Posterior cingulate gyrus (tissue), 11 donors: ENCODE data around the gene YBX2.

ENCODE experiments used
- DNase-seq, 10 donors: peaks; one replicate each; pipeline versions ENCODE4 v3.0.0 to v3.0.0-alpha.2; 2020 to 2021; ENCODE audit warnings: mixed read lengths in 3 of 10
- intact Hi-C: fragments of 100-400 bp; cut with DNase I; formaldehyde crosslinking; loops from one replicate; pipeline ENCODE4 v1.15.1; 2023

Gene YBX2

DNA sequence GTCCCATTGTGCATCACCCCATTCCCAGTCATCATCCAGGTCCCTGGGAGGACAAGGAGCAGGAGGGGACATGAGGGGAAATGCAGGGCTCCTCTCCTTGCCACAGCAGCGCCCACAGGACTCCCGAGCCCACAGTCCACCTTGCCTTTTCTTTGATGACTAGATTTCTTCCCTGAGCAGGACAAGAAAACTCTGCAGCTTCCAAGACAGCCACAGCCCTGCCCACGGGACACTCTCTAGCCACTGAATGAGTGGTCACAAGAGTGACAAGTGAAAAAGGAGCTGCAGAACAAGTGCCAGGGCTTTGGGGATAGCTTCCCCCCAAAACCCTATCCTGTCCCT, 30.0 kb upstream of the YBX2 start:
- peak in 1 of 10 donors; percentile 25 for DNase-seq
- intact Hi-C loops = no loop called here

DNA sequence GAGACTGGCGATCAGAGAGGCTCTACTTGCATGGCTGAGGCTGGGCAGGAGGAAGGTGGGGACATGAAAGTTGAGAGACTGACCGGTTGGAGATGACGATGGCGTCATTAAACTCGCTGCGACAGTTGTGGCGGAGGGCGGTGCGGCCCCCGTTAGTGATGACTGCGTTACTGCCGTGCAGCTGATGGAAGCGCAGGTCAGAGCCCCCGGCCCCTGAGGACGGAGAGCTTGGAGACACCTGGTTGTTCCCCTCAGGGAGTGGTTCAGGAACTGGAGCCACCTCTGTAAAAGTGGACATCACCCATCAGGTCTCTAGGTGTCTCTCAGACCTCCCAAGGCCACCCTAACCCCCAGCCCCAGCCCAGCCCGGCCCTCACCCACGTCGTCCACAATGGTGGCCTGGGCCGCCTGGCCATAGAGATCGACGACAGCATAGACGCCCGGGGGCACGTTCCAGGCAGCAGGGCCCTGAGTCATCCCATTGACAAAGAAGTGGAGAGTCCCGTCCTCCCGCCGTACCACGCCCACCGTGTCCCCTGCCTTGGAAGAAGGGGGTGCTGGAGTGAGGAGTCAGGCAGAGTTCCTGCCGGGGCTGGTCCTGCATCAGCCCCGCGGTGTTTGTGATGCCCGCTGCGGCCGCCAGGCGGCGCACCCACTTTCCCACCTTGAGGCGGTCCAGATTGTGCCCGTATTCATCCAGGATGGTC, 29.4 kb upstream of the YBX2 start:
- intact Hi-C loops = no loop called here
- DNase-seq = peak in 8 of 10 donors; percentile 28 to 93 (median 52)

DNA sequence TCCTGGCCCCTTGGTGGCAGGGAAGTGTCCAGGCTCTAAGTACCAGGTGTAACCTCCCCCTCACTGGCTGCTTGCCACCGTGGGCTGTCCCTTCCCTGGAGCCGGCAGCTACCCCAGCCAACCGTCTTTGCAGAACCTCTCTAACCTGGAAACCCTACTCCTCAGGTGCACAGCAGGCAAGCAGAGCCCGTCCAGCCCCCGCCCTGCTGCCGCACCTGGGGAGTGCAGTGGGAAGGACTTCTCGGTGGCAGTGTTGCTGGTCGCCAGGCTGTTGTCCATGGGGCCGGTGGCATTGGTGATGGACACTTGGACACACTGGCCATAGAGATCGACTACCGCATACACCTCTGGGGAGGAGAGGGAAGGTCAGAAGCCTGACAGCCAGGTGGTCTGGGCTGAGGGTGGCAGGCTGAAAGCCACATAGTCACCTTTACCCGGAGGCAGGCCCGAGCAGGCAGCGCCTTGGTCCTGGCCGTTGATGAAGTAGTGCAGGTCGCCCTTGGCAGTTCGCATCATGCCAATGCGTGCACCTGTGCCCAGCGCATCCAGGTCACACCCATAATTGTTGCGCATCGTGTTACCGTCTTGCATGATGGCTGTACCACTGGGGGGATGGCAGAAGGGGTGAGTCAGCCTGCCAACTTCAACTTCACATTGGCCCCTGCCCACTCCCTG, 28.2 kb upstream of the YBX2 start:
- intact Hi-C loops = no loop called here
- no peak for DNase-seq

DNA sequence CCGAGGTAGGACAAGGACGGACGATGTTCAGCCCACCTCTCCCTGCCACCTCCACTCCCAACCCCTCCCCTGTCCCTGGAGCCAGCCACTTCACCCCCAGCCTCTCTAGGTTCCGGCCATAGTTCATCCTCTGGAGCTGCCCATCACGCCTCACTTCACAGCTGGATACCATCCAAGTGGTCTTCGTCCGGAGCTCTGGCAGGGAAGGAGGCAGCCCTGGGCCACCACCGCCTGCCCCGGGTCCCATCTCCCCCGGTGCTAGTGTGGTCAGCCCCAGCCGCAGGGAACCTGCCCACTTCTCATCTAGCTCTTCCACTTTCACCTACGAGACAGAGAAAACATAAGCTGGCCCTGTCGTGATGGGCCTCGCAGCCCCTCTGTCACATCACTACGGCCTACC, 27.0 kb upstream of the YBX2 start:
- DNase-seq = no peak
- intact Hi-C loops = no loop called here

DNA sequence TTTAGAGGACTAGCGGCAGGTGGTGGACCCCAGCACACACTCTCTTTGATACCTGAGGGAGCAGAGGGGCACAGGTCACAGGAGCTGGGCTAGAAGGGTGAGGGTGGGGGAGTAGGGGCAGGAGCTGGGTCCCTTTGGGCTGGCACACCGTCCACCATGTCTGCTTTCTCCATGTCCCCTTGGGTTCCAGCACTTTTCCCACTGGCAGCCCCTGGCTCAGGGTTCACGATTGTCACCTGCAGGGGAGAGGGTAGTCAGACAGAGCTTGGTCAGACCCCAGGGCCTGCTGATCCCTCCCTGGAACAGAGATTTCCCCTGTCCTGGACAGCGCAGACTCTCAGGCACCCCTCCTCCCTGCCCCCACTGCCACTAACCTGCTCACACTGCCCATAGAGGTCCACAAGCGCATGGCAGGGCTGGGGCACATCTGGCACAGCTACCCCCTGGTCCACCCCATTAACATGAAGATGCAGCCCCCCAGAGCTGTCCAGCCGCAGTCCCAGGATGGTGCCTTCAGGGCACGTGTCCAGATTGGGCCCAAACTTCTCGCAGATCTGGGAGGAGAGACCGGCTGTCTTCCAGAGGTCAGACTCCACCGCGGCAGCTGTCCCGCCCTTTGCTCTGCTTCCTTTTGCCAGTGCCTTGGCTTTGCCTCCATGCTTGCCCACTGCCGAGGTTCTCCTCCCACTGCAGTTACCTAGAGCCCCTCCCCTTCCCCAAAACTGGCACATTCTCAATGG, 23.9 kb upstream of the YBX2 start:
- no peak for DNase-seq
- intact Hi-C loops = no loop called here

DNA sequence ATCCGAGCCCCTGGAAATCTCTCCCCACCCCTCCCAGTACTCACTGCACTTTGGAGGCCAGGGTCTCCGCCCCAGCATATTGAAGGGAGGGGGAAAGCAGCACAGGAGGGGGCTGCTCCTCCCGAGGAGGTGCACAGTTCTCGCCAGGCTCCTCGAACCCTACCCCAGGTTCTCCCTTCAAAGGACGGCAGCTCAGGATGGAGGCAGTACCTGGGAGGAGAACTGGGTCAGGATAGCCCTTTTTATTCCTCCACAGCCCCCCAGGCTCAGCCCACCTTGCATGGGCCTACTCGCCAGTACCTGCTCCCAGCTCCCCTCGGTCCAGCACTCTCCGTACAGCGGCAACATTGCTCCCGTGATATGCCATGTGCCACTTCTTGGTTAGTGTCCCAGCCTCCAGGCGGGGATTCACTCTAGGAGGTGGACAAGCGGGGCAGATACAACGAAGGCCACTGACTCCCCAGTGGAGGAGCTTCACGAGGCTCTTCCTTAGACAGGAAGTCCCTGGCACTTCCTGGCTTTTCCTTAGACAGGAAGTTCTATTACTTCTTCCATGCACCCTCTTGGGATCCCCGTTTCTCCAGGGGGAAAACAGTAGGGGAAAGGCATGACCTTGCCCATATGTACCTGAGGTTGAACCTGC, 22.8 kb upstream of the YBX2 start:
- intact Hi-C loops = no loop called here
- DNase-seq = no peak

DNA sequence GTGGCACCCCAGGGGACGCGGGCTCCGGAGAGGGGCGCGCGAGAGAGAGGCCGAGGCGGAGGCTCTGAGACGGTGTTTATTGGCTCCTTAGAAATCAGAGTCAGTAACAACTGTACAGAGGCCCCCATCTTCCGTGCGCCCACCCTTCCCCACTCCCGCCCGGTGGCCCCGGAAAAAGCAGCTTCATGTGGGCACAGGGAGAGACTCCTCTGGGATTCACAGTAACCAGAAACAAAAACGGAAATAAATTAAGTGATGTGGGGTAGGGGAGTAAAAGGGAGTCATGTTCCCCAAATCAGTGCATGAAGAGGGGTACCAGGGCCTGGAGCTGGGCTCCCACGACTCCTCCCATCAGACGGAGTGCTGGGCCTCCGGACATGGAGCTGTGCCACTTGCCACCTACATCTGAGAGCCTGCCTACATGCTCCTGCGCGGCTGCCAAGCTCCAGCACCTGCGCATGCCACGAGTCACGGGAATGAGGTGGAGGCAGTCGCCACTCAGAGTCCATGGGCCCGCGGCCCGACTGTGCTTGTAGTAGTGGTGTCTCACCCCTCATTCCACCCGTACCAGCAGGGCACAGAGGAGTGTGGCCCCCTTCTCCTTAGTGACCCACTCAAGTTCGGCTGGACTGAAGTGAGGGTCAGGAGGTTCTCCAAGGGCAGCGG, 21.3 kb upstream of the YBX2 start:
- intact Hi-C loops = loop anchor here (1.0 kb wide), 1 partner anchor 14 kb away; the partner anchor contains the start of gene NEURL4
- peak in 3 of 10 donors; percentile 17 to 92 (median 52) for DNase-seq

DNA sequence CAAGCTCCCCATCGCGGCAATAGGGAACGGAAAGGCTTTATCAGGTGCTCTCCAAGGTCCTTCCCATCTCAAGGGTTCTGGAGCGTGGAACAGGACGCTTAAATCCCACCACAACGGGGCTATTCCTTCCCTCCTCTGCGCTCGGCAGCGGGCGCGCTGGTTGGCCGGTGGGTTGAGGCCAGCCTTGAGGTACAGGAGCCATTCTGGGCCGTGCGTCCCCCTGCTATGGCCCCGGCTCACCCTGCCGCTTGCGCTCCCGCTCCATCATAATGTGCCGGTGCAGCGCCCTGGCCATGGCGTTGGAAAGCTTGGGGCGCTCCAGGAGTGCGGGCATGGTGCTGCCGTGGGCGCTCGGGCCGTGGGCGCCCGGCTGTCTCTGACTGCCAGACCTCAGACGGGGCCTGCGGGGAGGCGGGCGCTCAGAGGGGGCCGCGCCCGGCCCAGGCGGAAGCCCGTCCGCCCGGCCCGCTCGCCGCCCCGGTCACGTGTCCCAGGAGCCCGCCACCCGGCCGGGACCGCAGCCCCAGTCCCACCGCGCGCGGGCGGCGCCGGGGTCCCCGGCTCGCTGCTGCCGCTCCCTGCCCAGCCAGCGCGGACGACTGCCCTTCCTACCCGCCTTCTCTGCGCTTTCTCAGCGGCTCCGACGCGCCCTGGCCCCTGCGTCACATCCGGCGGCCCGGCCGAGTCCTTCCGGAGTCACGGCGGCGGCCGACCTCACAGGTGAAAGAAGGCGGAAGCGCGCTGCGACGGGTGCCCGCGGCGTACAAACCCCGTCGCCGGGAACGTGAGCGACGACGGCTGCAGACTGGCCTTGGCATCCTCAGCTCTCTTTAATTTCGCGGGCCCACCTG, 20.5 kb upstream of the YBX2 start, which contains the start of gene GPS2:
TSS of gene GPS2 (minus strand) at position 642 of the 851 bp plus-strand sequence. CDS start at position 334, 308 bp downstream.
- DNase-seq = peak; percentile 90 to 99 (median 94)

DNA sequence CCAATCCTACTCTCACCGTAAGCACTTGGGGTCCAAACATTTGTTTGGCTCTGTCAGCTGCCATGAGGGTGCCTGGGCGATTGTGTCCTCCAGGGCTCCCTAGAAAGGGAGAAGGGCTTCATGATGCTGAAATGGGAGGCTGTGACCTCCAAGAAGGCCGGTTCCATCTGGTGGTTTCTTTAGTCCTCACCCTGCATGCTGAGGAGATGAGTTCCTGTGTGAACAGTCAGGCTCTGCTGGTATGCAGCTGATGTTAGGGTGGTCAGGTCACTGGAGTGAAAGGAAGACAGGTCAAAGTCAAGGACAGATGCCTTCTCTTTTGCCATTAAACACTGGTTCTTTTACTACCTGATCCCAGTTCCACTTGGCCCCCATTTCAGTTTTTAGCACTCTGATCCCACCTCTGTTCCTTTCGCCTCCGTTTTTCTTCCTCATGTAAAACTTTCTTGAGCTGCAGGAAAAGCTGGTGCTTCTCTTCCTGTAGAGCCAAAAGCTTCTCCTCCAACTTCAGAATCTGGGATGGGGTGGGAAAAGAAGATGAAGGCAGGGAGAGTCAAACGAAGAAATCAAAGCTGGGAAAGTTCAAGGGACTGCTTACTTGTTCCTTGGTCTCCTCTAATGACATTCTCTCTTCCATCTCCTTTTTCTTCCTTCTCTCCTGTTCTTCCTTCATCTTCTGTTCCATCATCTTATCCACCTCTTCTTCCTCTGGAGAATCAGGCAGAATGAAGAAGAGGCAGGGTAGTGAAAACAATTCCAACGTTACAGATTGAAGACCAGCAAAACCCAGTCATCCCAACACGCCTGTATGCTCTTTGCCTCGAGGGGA, 19.7 kb upstream of the YBX2 start:
- intact Hi-C loops = no loop called here

More for the DNA sequence above, 20.5 kb upstream of the YBX2 start, which contains the start of gene GPS2:
- intact Hi-C loops = loop anchor here (1.0 kb wide), 1 partner anchor 14 kb away; the partner anchor contains the start of gene NEURL4

DNA sequence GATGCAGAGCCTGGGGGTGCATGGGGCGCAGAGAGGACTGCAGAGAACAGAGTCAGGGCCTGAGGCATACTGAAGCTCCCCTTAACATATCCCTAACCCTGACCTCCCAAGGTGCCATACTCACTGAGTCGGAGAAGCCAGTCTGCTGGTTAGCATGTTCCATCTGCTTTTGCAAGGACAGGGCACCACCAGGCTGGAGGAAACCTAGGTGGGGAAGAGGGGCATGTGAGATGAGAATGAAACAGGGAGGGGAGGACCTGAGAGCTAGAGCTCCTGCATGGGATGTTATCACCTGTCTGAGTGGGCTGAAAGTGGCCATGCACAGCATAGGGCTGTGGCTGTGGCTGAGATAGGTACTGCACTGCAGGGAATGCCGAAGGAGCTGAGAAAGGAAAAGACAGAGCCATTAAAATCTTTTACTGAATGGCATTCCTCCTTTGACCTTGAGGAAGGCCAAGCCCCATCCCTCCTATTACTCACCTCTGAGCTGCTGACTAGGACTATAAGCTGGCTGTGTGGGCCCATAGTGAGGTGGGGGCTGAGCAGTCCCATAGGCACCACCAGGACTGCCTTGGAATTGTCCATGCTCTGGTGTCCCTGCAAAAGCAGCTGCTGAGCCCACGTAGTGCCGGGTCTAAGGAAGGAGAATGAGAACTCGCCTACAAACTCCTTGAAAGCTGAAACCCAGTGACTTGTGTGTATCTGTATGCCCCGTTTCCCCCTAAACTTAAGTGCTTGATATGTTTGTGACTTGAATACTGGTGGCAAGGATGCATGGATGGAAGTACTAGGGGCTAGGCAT, 18.9 kb upstream of the YBX2 start:
- intact Hi-C loops = no loop called here
- no peak for DNase-seq

More for the DNA sequence above, 19.7 kb upstream of the YBX2 start:
- DNase-seq = no peak

DNA sequence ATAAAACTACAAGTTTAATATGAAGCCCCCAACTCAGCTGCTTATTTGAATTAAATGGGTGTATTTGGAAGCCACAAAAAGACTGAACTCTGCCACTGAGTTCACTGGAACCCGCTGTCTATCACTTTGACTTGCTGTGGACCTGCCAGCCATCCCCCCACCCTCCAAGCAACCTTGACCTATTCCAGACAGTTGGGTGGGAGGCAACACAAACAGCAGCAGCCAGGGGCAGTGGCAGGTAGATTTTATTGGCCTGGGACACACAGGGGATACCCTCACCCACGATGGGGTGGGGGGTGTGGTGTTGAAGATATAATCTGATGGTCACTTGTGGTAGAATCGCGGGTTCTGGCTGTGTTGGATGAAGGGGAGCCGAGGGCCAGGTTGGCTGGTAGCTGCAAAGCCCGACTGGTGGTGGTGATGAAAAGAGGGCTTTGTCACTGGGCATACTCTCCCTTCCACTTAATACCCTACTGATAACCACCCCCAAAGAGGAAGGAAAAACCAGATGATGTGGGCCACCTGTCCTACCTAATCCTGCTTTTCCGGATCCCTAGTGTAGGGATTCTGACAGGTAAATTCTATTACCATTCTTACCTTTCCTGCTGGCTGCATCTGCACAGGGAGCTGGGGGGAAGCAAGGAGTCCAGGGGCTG, 18.1 kb upstream of the YBX2 start:
- DNase-seq = no peak
- intact Hi-C loops = no loop called here

DNA sequence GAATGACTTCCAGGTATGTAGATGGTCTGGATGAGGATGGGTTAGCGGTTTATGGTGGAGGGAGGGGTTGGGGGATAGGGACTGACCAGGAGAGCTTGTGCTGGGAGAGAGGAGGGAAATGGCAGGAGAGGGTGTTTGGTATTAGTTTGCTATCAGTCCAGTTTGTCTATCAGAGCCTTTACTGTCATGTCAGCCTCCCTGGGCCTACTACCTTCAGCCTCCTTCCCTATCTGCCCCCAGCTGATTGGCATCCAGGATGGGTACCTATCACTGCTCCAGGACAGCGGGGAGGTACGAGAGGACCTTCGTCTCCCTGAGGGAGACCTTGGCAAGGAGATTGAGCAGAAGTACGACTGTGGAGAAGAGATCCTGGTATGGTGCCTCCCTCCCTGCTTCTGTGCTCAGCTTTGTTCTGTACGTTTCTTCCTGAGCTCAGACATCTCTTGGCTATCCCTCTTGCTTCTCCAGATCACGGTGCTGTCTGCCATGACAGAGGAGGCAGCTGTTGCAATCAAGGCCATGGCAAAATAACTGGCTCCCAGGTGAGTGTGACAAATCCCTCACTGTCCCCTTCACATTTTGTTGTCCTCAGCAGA, 16.8 kb upstream of the YBX2 start:
- intact Hi-C loops = no loop called here
- DNase-seq = no peak

DNA sequence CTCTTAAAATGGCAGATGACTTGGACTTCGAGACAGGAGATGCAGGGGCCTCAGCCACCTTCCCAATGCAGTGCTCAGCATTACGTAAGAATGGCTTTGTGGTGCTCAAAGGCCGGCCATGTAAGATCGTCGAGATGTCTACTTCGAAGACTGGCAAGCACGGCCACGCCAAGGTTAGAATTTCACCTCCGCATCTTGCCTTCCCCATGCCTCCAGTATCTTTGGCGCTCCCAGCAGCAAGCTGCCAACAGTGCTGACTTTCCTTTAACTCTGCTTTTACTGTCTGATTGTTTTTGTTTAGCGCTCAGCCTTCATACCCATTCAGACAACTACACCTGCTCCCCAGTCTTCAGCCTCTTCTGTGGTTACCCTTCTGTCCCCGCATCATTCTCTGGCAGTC, 15.2 kb upstream of the YBX2 start:
- DNase-seq = no peak
- intact Hi-C loops = no loop called here

DNA sequence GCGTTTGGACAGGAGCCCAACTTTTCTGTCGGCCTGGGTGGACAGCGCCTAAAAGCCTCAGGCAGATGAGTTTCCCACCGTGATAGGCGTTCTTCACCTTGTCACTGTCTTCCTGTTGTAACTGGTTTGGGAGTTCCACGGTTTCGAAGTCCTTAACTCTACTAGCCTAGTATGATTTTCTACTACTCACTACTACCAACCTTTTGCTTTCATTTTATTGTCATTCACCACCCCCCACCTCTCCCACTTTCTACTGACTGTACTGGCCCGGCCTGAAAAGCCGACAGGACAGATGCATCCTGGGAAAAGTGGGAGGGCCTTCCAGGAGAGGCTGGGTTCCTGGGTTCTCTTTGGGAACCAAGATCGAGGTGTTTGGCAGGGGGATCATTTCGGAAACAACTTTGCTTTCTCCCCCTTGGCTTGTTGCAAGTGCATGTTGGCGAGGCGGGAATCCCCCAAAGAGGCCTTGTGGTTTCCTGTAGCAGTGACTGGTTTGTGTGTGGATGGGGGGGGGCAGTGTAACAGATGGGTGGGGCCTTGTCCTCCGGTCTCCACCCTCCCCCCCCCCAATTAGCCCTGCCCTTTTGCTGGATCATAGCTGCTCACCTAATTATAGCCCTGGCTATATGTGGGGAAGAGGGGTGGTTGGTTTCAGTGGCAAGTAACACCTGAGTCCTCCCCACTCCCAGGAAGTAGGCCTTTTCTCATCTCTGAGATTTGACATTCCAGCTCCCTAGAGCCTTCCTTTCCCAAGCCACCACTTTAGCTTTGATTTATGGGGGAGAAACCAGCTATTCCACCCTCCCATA, 14.4 kb upstream of the YBX2 start:
- DNase-seq = peak in 8 of 10 donors; percentile 32 to 89 (median 55)
- intact Hi-C loops = no loop called here

DNA sequence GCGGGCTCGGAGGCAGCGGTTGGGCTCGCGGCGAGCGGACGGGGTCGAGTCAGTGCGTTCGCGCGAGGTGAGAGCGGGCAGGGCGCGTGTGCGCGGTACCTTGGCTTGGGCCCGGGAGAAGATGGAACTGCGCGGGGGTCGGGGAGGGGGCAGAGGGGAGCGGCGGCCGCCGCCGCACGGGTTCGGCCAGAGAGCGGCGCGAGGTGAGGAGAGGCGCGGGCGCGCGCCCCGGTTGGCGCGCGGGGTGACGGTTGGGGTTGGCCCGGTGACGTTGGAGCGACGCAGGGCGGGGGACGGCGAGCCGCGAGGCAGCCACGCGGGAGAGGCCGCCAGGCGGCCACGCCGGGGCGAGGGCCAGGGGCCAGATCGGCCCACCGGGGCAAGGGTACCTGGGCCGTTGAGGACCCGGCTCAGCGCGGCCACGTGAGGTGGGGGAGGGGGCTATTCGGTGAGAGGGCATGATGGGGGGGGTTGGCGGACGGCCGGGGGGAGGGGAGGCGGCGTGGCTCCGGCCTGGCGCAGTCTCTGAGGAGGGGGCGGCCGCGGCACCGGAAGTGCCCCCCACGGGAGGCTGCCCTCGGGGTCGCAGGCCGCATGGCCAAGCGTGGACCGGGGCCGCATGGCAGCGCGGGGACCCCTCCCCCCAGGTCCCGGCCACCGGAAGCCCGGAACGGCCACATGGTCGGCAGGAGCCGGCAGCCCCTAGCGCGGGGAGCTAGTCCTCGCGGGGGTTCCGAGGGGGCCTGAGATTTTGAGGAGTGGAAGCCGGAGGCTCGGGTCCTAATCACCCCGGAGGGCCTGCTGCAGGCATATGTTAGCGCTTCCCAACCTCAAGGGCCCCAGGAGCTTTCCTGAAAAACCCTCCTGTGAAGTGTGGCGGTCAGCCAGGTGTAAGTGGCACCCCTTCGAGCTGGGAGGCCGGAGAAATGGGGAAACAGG, 13.5 kb upstream of the YBX2 start:
- DNase-seq = peak in 5 of 10 donors; percentile 29 to 91 (median 42)
- intact Hi-C loops = loop anchor here (2.0 kb wide), 2 partner anchors 21 to 55 kb away; partner anchors contain the start of genes ELP5 and NEURL4
